HepG2 (cell line): ENCODE data around the gene KDM5D. TPM values are rescaled to one million over a fixed set of nuclear protein-coding genes. Genes with fewer than 3 reads are reported as not detected.

Experiments
- AKNA ChIP-seq: sonication (generic); formaldehyde crosslinking; IDR thresholded peaks from 2 replicates; pipeline ENCODE4 v1.4.0; 2020; ENCODE audit warnings: missing genetic modification reagents, borderline replicate concordance
- ARID3A ChIP-seq: IDR thresholded peaks from 2 replicates; pipeline ENCODE4 v1.6.1; 2012; ENCODE audit warnings: low read depth, low read length, improper control_type of control experiment
- ESRRA ChIP-seq: sonication (generic); formaldehyde crosslinking; IDR thresholded peaks from 2 replicates; pipeline ENCODE4 v1.5.1; 2020; ENCODE audit warnings: mild to moderate bottlenecking, low read depth, missing genetic modification reagents
- IKZF5 ChIP-seq: IDR thresholded peaks from 2 replicates; pipeline ENCODE4 v1.6.1; 2018; ENCODE audit warnings: missing genetic modification reagents, mild to moderate bottlenecking, missing compliant biosample characterization
- RBM22 ChIP-seq: fragments of 200-400 bp; formaldehyde crosslinking; optimal IDR thresholded peaks from 2 replicates; pipeline ENCODE3; 2017; ENCODE audit warnings: mild to moderate bottlenecking, low read length, moderate library complexity
- ZHX2 ChIP-seq, 2 experiments: sonication (generic) in 1 of 2; formaldehyde crosslinking in 1 of 2; IDR thresholded peaks; 2 replicates each; pipeline versions ENCODE4 v1.6.1 to v1.9.0; 2014 to 2022; ENCODE audit warnings: antibody characterized with exemption in 1 of 2, borderline replicate concordance in 1 of 2, inconsistent platforms in 1 of 2, low read depth in 1 of 2, missing genetic modification reagents in 1 of 2
- ZNF281 ChIP-seq: sonication (generic); formaldehyde crosslinking; IDR thresholded peaks from 2 replicates; pipeline ENCODE4 v1.4.0; 2020; ENCODE audit warnings: missing genetic modification reagents, borderline replicate concordance
- ZNF367 ChIP-seq: sonication (generic); formaldehyde crosslinking; IDR thresholded peaks from 2 replicates; pipeline ENCODE4 v1.4.0; 2020; ENCODE audit warnings: missing genetic modification reagents, borderline replicate concordance
- polyA plus RNA-seq, 8 experiments: library from polyadenylated mRNA; depleted of rRNA in 3 of 8; stranded (reverse) in 7 of 8; unstranded in 1 of 8; fragments of >200 nt; fragmentation: Illumina TruSeq in 4 of 8; extraction: Trizol in 4 of 8; gene quantifications; 2 replicates each; pipeline versions ENCODE4 v1.2.1 to v1.2.3, GENCODE V29; 2011 to 2016; ENCODE audit warnings: low read depth in 4 of 8, missing spikeins in 1 of 8, mixed read lengths in 1 of 8; ENCODE audit not compliant: insufficient read depth in 1 of 8
- total RNA-seq, 5 experiments: library from RNA; depleted of rRNA; stranded (reverse); fragments of >200 nt; fragmentation: Illumina TruSeq; extraction: Trizol; gene quantifications; 2 replicates each; pipeline ENCODE4 v1.2.3, GENCODE V29; 2016; ENCODE audit warnings: low read depth in 1 of 5

Gene KDM5D
- total and polyA plus RNA-seq, 2 of the 13 experiments (the other 11 are each of a cell fraction or from before 2014, with no cell fraction given): 16.6 to 32.7 TPM

- TF ChIP-seq ZHX2 (IDR thresholded peaks at IDR 0.05; ENCODE audit: low read depth) (no peak), ZHX2 (CRISPR knock-in tag; IDR thresholded peaks at IDR 0.05; ENCODE audit: borderline replicate concordance) (no peak), ESRRA (no peak), ARID3A (peak; percentile 75; the same call in 1 of the 2 replicates), IKZF5 (CRISPR knock-in tag) (no peak), AKNA (no peak), ZNF281 (no peak), RBM22 (no peak), ZNF367 (CRISPR knock-in tag) (no peak)
Measured at GRCh38 chrY:19744381-19745378, at the start of gene KDM5D (continued).
